DND-41 (cell line): ENCODE measurements around the gene SLC27A1.

Experiments used
- CTCF ChIP-seq: IDR thresholded peaks from 2 replicates; pipeline ENCODE4 v1.5.1; 2012; ENCODE audit warnings: borderline replicate concordance, low read length, moderate library complexity, mild to moderate bottlenecking; ENCODE audit not compliant: poor library complexity, severe bottlenecking; ENCODE audit errors: extremely low read depth
- EZH2 ChIP-seq: IDR thresholded peaks from 3 replicates; pipeline ENCODE4 v1.6.1; 2012; ENCODE audit warnings: borderline replicate concordance, low read depth, mild to moderate bottlenecking, moderate library complexity, low read length, inconsistent platforms; ENCODE audit not compliant: severe bottlenecking

DNA sequence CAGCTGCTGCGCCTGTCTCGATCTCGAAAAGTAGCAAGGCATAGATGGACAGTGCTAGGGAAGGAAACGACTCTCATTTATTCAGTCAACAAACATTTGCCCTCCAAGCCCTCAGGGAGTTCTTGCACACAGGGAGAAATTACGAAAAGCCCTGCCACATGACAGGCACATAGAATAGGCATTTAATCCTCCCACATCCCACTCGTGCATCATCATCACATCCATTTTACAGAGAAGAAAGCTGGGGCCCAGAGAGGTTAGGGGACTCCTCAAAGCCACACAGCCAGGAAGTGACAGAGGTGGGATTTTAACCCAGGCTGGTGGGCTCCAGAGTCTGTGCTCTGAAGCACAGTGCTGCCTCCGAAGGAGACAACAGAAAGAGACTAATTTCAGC lies 33.5 kb upstream of the SLC27A1 start:
- TF ChIP-seq CTCF (no peak), EZH2 (no peak)
